NCI-H1092 treated with DMSO at 0.1 percent for 48 hours (cell line): ENCODE data around the gene SPC25.
A peak's percentile ranks its signal among the peaks of the same experiment; 100 is the strongest.
"Not testable (repeated sequence)": the region's sequence is repeated elsewhere in the genome, so short reads cannot be mapped to it uniquely, and the experiment has no call there.

Source experiments
- DNase-seq: peaks from one replicate; lab custom pipeline; 2025; lab: John Stamatoyannopoulos, UW

The SPC25 gene, protein sequence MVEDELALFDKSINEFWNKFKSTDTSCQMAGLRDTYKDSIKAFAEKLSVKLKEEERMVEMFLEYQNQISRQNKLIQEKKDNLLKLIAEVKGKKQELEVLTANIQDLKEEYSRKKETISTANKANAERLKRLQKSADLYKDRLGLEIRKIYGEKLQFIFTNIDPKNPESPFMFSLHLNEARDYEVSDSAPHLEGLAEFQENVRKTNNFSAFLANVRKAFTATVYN

DNA sequence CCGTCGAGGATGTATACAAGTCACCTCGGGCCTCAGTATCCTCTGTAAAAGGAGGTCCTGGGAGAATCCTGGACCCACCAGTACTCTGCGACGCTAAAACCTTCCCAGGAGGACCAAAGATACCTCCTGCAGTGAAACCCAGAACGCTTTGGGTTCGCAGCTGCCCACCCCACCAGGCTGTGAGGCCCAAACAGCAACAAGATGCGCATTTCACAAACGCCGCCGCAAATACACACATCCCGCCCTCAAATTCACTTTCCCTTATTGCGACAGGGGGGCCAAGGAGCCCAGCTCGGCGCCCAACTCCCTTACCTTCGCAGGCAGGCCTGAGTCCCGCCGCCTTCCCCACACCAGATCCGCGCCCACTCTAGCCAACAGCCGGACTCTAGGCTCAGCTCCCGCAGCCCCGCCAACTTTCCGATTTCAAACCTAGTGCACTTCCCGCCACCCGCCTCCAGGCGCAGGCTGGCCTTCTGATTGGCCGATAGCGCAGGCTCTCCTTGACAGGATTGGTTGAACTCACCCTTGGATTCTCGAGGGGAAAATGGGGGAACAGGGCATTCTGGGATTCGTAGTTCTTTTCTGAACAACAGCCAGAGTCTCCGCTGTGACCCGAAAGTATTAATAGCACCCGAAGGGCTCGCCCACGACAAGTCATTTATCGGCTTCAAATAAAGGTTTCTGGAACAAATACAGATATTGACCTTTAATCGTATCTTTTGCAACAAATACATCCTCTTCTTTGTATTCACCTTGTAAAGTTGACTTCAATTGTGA, at the start of gene SPC25:
TSS of gene SPC25 (minus strand) at position 425 of the 777 bp plus-strand sequence. CDS start 911 bp downstream, outside the sequence.
- peak; percentile 89 for DNase-seq

DNA sequence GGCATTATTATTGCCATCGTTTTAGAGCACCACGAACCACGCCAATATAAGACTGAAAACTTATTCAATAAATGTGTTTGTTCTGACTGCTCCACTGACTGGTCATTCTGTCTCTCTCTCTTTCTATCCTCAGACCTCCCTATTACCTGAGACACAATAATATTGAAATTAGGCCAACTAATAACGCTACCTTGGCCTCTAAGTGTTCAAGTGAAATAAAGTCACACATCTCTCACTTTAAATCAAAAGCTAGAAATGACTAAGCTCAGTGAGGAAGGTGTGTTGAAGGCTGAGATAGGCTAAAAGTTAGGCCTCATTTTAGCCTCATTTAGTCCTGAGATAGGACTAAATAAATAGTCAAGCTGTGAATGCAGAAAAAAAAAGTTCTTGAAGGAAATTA, 49.7 kb upstream of the SPC25 start:
- no peak for DNase-seq

DNA sequence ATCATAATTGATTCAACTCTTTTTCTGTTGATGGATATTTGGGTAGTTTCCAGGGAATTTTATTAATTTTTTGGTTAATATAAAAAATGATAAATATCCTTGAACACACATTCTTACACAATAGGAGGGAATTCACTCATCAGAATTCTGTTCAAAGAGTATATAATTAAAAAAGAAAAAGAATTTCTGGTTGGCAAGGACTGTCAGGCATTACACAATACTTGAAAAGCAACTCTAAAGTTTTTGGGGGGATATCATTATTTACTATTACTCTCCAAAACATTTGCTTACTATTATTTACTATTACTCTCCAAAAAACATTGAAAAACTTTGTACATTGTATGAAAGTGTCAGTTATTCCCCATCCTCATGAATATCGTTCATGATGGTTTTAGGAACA, 48.8 kb upstream of the SPC25 start:
- DNase-seq: no peak

DNA sequence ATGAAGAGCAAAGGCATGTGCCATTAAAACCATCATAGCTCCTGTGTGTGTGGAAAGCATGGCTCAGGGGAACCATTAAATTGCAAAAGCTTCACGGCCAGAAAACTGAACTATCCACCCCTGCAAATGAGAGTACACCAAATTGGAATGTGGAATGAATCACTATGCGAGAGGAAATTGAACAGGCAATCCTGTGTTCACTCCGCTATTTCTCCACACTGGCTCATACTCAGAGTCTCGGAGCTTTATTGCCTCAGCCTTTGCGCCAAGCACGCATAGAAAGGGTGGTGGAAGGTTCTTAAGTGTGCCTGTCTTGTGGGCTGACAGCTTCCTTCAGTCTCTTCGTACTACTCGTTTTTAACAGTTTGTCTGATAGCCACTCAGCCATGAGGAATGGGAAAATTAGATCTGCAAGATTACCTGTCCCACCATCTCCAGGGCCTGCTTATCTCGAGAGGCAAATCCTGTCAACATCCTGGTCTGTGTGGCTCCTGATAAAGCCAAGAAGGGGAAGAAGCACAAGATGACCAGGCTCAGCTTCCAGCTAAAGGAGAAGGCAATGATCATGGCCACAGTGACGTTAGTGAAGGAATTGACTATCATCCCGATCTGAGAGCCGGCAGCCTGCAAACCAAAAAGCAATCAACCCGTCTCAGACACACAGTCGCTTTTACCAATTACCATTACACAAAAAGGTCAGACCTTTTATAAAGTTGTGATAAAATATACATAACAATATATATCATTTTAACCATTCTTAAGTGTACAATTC, 45.8 kb upstream of the SPC25 start:
- no peak for DNase-seq

DNA sequence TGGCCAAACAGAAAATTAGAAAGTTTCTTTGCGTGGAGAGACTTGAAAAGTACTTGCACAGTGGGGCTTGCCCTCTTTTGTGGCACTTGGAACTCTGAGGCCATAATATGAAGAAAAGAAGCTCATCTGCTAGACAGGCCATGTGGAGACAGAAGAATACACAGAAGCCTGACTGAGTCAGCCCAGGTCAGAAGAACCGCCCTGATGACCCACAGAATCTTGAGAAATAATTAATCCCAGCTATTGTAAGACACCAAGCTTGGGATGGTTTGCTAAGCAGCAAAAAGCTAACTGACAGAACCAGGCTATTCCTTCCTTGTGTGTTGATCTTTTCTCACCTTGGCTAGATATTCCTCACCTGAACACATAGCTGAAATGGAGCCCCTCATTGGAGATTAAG, 44.6 kb upstream of the SPC25 start:
- DNase-seq: no peak

DNA sequence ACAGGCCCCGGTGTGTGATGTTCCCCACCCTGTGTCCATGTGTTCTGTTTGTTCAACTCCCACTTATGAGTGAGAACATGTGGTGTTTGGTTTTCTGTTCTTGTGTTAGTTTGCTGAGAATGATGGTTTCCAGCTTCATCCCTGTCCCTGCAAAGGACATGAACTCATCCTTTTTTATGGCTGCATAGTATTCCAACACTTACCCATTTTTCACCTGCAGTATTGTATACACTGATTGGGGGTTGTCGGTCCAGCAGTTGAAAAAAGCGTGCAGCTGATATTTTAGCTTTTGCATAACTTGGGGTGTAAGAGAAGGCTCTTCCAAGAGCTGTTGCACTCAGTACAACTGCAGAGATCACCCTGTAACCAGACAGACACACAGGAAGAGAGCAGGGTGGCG, 41.9 kb upstream of the SPC25 start:
- DNase-seq: not testable (repeated sequence)

DNA sequence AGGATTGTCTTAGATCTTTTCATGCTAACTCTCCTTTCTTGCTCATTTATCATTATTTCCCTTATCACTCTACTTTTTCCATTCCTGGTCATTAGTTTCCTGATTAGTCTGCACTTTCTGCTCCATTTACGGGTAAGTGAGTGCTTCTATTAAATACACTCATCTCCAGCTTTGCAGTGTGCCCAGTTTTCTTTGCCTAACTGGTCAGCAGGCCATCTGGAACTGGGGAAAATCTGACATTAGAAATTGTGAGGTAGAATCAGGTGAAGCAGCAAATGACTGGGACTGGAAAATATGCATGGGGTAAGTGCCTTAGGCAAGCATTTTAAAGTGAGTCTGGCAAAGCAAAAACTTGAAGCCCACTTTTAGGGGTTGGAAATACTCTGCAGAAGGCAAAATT, 40.0 kb upstream of the SPC25 start:
- DNase-seq: no peak

DNA sequence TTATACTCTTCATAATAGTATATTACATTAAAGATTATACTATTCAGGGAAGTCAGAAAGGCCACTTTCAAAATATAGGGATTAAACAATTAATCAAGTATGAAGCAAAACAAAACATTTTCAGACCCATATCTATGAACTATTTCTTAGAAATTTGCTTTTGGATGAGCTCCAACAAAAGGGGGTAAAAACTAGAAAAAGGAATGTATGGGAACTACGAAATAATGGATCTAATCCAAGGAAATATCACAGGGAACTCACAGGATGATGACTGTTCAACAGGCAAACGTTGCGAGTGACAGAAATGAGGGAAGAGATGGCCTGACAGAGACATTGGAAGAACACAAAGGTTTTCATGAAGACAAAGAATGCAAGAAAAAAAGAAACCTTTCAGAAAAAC, 38.8 kb upstream of the SPC25 start:
- DNase-seq: no peak

DNA sequence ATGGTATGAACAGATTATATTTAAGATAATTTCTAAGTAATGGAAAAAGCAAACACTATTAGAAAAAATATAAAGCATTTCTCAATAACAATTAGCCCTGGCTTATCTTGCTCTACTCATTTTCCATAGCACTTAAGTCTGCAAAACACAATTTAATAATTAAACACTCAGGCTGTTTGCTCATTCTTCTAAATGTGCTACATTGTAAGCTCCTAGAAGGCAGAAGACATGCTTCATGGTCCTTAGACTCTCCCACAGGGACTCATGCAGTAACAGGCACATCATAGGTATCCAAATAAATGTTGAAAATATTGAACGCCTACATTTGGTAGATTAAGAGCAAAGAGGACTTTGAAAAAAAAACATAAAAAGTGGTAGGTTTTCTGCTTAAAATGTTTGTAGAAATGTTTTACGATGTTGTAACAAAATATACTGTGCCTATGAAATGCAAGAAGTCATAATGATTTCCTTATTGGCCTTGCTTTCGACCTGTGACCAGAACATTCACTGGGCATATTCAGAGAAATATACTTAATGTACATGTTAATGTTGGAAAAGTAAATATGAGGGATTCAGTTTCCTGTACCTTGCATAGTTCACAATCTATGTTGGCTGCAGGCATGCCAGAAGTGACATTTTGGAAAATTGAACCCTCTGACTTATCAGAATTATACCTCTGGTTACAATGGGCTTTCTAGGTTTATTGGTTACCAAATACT, 38.0 kb upstream of the SPC25 start:
- DNase-seq: no peak

DNA sequence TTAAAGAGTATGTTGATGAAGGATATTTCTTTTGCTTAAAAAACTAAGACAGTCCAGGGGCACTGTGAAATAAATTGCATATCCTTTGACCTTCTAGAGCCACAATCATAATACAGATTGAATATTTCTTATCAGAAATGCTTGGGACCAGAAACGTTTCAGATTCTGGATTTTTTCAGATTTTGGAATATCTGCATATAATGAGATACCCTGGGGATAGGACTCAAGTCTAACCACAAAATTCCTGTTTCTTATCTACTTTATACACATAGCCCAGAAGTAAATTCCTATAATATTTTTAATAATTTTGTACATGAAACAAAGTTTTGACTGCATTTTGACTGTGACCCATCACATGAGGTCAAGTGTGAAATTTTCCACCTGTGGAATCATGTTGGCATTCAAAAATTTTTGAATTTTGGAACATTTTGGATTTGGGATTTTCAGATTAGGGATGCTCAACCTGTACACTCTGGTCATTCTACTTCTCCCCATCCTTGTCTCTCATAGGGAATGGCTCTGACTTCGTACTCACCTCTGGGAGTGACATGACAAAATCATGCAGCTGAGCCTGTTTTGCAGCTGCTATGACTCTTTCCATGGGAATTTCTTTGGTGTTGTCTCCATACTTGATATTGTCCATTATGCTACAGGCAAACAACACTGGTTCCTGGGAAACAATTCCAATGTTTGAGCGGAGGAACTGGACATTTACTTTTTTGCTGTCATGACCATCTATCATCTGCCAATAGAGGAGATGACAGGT, 36.6 kb upstream of the SPC25 start:
- DNase-seq: no peak

DNA sequence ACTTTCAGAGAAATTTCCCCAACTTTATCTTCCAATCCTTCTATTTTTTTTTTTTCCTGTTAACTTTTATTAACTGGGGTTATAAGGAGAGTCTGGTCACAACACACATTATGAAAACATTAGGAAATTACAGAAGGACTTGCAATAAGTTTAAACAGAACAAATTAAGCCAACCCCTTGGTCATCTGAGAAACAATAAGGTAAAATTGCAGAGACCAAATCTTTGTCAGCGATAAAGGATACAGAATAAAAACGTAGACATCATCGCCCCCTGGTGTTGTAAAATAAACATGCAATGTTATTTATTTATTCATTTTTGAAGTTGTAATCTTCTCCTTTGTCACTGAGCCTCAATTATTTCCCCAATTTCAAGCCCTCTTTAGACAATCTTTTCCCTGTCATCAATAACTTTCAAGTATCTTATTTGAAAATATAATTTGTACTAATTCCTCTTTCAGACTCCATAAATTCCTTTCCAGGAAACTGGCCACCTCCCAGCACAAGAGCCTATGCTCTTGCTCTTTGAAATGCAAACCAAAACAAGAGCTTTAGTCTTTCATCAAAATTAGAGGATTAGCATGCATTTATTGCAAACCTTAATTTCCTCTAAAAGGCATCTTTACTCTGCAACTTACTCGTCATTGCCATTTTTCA, 30.4 kb upstream of the SPC25 start:
- DNase-seq: peak; percentile 6

DNA sequence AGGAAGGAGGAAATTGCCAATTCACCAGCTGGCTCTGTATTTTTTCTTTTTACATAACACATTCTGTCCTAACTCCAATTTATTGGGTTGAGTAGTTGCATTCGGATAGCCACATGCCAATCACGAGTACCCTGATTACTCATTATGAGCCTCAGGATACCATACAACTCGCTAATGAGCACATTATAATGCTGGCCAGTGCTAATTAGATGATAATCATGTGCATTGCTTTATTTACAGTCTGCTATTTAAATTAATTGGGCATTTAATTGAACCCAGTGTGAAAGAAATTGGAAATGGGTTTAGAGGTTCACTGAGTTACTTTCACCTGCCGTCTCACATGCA, 26.1 kb upstream of the SPC25 start:
- DNase-seq: no peak

DNA sequence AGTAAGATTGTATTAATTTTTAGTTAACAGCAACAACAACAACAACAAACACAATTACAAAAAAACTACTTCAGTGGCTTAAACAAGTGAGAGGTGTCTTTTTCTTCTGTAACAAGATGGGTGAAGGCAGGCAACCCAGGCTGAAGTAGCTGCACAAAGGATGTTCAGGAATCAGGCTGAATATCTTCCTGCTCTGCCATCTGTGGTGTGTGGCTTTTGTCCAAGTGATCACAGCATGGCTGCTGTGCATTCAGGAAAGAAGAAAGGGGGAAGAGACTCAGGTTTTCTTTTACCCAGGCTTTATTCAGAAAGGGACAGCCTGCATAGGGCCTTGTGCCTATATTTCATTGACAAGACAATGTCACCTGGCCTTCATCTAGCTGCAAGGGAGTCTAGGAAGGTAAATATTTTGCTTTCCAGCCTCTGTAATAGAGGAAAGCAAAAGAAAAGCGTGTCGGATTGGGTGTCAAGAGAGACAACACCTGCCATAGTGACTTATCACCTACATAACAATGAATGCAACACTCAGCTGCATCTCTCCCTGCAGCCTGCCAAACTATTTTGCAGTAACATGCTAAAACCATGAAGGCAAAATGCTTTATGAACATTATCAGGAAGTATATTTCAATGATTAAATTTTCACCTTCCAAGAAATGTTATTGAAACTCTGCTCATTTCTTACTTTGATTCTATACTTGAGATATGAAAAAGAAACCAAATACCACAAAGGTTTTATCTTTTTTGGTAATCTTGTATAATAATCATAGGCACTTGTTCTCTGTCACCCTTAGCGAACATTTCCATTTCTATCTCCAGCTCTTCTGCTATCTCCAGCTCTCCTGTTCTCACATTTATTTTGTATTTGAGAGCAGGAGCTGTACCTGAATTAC, 25.5 kb upstream of the SPC25 start:
- no peak for DNase-seq

DNA sequence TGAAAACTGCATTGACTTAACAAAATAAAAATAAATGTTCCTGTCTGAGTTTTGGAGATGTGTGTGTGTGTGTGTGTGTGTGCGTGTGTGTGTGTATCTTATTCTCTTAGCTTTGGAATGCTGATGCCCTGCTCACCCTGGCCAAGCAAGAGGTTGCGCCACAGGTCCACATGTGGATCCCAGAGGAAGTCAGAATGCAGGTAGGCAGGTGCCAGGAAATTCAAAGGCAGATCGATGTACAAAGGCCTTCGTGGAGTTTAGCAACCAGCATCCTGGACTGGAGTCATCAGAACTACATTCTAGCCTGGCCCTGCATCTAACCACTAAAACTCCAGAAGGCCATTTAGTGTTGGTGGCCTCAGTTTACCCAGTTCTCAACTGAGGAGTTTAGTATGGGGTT, 23.3 kb upstream of the SPC25 start:
- DNase-seq: no peak

DNA sequence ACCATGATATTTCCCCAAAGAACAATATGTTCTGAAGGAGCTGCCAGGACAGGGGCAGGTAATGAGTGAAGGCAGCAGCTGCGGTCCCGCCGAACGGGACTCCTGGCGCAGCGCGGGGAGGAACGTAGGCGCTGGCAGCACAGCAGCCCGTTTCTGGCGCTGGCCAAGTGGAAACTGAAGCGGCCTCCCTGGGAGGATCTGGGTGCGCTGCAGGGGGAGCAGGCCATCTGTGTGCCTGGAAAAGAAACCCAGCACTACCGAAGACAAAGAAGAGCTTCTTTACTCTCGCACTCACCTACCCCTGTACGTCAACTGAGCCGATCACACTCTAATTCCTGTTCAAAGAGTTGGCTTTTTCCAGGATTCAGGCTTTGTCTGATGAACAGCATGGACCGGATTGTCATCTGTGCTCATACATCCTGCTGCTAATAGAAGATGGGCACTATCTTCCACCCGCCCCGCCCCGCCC, 22.7 kb upstream of the SPC25 start:
- peak; percentile 17 for DNase-seq

DNA sequence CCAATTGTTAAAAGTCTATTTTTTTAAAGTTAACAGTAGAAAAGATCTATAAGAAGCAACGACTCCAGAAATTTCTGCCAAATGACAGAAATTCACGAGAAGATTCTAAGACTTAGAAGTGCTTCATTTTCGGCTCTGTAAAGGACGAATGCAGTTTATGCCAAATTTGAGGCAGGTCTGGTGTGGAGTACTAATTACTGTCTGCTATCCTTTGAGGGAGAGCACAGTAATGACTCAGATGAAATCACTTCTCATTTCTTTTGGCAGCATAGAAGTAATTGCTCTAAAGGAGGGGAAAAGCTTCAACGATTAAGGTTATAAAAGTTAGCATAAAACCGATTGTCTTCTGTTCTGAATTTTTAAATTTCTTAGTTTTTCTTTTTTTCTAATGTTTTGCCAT, 22.2 kb upstream of the SPC25 start:
- DNase-seq: no peak

DNA sequence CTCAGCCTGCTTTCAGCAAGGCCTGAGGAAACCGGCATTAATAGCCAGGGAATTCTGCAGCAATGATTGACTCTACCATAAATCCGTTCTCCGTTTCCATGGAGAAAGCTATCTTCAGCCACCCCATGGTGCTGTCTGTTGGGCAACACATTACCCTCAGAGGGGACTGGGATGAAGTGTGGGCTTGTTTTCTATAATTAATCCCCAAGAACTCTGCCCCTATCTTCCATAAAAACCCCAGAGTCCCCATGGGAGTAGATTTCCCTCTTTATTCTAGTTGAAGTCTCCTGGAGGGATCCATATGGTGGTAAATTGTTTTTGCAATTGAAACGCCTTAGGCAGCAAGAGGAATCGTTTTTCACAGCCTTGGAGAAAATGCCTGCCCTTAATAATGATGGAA, 20.1 kb upstream of the SPC25 start:
- DNase-seq: no peak

DNA sequence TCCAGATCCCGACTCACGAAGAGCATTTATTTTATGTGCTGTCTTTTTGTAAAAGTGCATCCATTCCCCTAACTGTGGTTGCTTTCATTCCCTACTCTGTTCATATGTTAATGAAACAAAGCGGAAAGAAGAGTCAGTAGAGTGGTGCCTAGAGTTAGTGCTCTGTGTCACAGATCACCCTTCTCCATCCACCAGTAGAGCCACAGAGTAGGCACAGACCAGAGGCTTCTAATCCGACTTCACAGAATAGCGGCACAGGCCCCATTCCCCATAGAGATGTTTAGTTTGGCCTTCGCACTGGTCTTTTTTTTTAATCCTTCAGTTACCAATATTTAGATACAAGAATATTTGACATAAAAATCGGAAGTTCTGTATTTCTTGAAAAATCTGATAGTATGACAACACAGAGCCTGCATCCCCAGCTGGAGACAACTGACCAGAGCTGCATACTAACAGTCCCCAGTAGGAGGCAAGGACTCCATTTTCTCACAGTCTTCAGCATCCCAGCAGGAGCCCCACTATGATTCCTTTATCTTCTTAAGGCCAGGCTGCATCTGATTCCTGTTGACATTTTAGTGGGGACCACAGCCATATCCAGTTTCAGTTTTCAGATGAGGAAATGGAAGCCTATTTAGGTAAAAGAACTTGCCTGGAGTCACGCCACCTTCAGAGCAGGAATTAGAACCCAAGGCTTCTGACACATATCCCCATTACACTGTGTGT, 17.9 kb upstream of the SPC25 start:
- DNase-seq: no peak

DNA sequence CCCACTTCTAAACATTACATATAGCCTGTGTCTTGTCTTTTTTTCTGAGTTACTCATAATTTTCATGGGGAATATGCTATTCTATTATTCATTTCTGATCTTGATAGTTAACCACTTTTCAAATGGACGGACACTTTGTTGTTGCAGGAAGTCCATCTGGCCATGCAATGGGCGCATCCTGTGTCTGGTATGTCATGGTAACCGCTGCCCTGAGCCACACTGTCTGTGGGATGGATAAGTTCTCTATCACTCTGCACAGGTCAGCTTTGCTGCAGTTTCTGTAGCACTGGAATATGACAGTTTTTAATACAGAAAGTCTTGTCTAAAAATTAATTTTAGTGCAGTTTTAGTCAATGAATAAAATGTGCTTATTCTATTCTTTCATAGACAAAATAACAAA, 14.1 kb upstream of the SPC25 start:
- DNase-seq: no peak
